GM12878 (cell line): Measurements from ENCODE around the gene ADAM19. TPM values are rescaled to one million over a fixed set of nuclear protein-coding genes. Genes with fewer than 3 reads are reported as not detected.

Experiments
- CBX3 ChIP-seq: fragments of 200-600 bp; sonication (generic); IDR thresholded peaks from 2 replicates; pipeline ENCODE4 v1.6.1; 2016; ENCODE audit warnings: low read depth, borderline replicate concordance
- CEBPB ChIP-seq, 2 experiments: fragments of 150-350 bp in 1 of 2; IDR thresholded peaks; 2 replicates each; pipeline ENCODE4 v1.6.1; 2012 to 2014; ENCODE audit warnings: low read depth in 2 of 2, low read length in 2 of 2, borderline replicate concordance in 1 of 2, inconsistent platforms in 1 of 2
- CHD4 ChIP-seq: fragments of 200-600 bp; sonication (generic); IDR thresholded peaks from 2 replicates; pipeline ENCODE4 v1.6.1; 2016; ENCODE audit warnings: mild to moderate bottlenecking
- CREB1 ChIP-seq: IDR thresholded peaks from 2 replicates; pipeline ENCODE4 v1.6.1; 2012; ENCODE audit warnings: low read depth, mild to moderate bottlenecking, inconsistent platforms
- E2F8 ChIP-seq: fragments of 450-650 bp; IDR thresholded peaks from 2 replicates; pipeline ENCODE4 v1.6.1; 2018; ENCODE audit warnings: mild to moderate bottlenecking, low read depth, moderate library complexity; ENCODE audit not compliant: partially characterized antibody
- EED ChIP-seq: sonication (generic); IDR thresholded peaks from 2 replicates; pipeline ENCODE4 v1.6.1; 2016; ENCODE audit warnings: antibody characterized with exemption, low read depth
- HDGF ChIP-seq: fragments of 450-650 bp; IDR thresholded peaks from 2 replicates; pipeline ENCODE4 v1.6.1; 2016; ENCODE audit warnings: antibody characterized with exemption
- MEF2A ChIP-seq: IDR thresholded peaks from 2 replicates; pipeline ENCODE4 v1.6.1; 2011; ENCODE audit warnings: low read depth, mild to moderate bottlenecking, low read length, moderate library complexity; ENCODE audit not compliant: insufficient read depth
- MEF2B ChIP-seq: fragments of 450-650 bp; IDR thresholded peaks from 2 replicates; pipeline ENCODE4 v1.6.1; 2018; ENCODE audit warnings: mild to moderate bottlenecking, moderate library complexity; ENCODE audit not compliant: partially characterized antibody, poor library complexity, severe bottlenecking
- MTA3 ChIP-seq: IDR thresholded peaks from 2 replicates; pipeline ENCODE4 v1.6.1; 2012; ENCODE audit warnings: low read length, inconsistent platforms, borderline replicate concordance
- NBN ChIP-seq: fragments of 450-650 bp; IDR thresholded peaks from 2 replicates; pipeline ENCODE4 v1.6.1; 2016
- NFIC ChIP-seq: IDR thresholded peaks from 2 replicates; pipeline ENCODE4 v1.6.1; 2012; ENCODE audit warnings: low read depth, mild to moderate bottlenecking, inconsistent platforms, low read length, moderate library complexity
- PML ChIP-seq: IDR thresholded peaks from 2 replicates; pipeline ENCODE4 v1.6.1; 2012; ENCODE audit warnings: low read length, inconsistent platforms
- POLR2AphosphoS5 ChIP-seq: IDR thresholded peaks from 2 replicates; pipeline ENCODE4 v1.6.1; 2011; ENCODE audit warnings: mild to moderate bottlenecking, low read length, inconsistent platforms
- RCOR1 ChIP-seq: conservative IDR thresholded peaks from 2 replicates; pipeline ENCODE4 v1.6.1; 2012; ENCODE audit warnings: low read depth, low read length, improper control_type of control experiment
- RELB ChIP-seq: fragments of 450-650 bp; IDR thresholded peaks from 2 replicates; pipeline ENCODE4 v1.6.1; 2017; ENCODE audit warnings: low read depth, mild to moderate bottlenecking, moderate library complexity
- SMARCA5 ChIP-seq: fragments of 450-650 bp; IDR thresholded peaks from 2 replicates; pipeline ENCODE4 v1.6.1; 2017; ENCODE audit warnings: mild to moderate bottlenecking
- SMC3 ChIP-seq: IDR thresholded peaks from 2 replicates; pipeline ENCODE4 v1.6.1; 2011; ENCODE audit warnings: low read length, improper control_type of control experiment, borderline replicate concordance
- SREBF1 ChIP-seq: IDR thresholded peaks from 2 replicates; pipeline ENCODE4 v1.6.1; 2012; ENCODE audit warnings: mild to moderate bottlenecking, low read length
- TAF1 ChIP-seq: IDR thresholded peaks from 2 replicates; pipeline ENCODE4 v1.6.1; 2011; ENCODE audit warnings: mild to moderate bottlenecking, low read depth, low read length, borderline replicate concordance
- TCF7 ChIP-seq: IDR thresholded peaks from 2 replicates; pipeline ENCODE4 v1.6.1; 2014; ENCODE audit warnings: antibody characterized with exemption, borderline replicate concordance
- ZNF207 ChIP-seq: fragments of 450-650 bp; IDR thresholded peaks from 2 replicates; pipeline ENCODE4 v1.6.1; 2014; ENCODE audit warnings: antibody characterized with exemption, mild to moderate bottlenecking, borderline replicate concordance
- ZNF687 ChIP-seq: fragments of 450-650 bp; IDR thresholded peaks from 2 replicates; pipeline ENCODE4 v1.6.1; 2017; ENCODE audit warnings: mild to moderate bottlenecking, moderate library complexity
- polyA plus RNA-seq, 11 experiments: library from polyadenylated mRNA; depleted of rRNA in 4 of 11; unstranded in 6 of 11; stranded (reverse) in 5 of 11; fragments of >200 nt; fragmentation: Nextera tagmentation in 4 of 11; fragmentation: Illumina TruSeq in 1 of 11; extraction: Ambion mirVana in 4 of 11; extraction: Trizol in 1 of 11; gene quantifications; 1 replicate in 1 of 11; 2 replicates in 10 of 11; pipeline versions ENCODE4 v1.2.1 to v1.2.3, GENCODE V29; 2011 to 2016; ENCODE audit warnings: inconsistent platforms in 2 of 11, missing spikeins in 2 of 11, low read depth in 1 of 11
- total RNA-seq, 4 experiments: library from RNA; depleted of rRNA in 3 of 4; stranded (reverse); fragments of >200 nt in 3 of 4; fragmentation: Illumina TruSeq in 1 of 4; extraction: Trizol in 1 of 4; gene quantifications; 2 replicates each; pipeline versions ENCODE4 v1.2.1 to v1.2.3, GENCODE V29; 2013 to 2021

ADAM19 gene
- total and polyA plus RNA-seq, 10 of the 15 experiments (the other 5 are each of a cell fraction or from before 2014, with no cell fraction given): 16.0 to 92.8 (median 44.7) TPM

- TF ChIP-seq E2F8 (no peak), HDGF (no peak), NBN (no peak), ZNF207 (no peak), SMC3 (peak; percentile 20; the same call in 1 of the 2 replicates), RELB (peak; percentile 38; the same call in 1 of the 2 replicates), NFIC (peak; percentile 82), CREB1 (0 out of 2 replicates have a peak, but pooled peaks have one; percentile 23), PML (0 out of 2 replicates have a peak, but pooled peaks have one; percentile 42), RCOR1 (no peak), SMARCA5 (no peak), SREBF1 (no peak), CBX3 (no peak), CEBPB (IDR thresholded peaks at IDR 0.05; ENCODE audit: borderline replicate concordance in 1 of 2, low read depth in 2 of 2, low read length in 2 of 2) (no peak), TCF7 (no peak), EED (no peak), POLR2AphosphoS5 (no peak), ZNF687 (0 out of 2 replicates have a peak, but pooled peaks have one; percentile 34), TAF1 (no peak), CHD4 (no peak), MEF2B (no peak), MEF2A (no peak), MTA3 (0 out of 2 replicates have a peak, but pooled peaks have one; percentile 54)
These were observed 7.4 kb upstream of the ADAM19 start (continued) for GRCh38 chr5:157582731-157583620.
